NCI-H146 (cell line): Measurements from ENCODE around the gene SLC35F6.

Experiments used
- DNase-seq: peaks from one replicate; lab custom pipeline; 2025; lab: John Stamatoyannopoulos, UW

Gene SLC35F6

GRCh38 chr2:26822877-26823276 is 58.8 kb downstream of the SLC35F6 start:
- no peak for DNase-seq
